Measurements from ENCODE around the gene DOC2A. TPM values are rescaled to one million over a fixed set of nuclear protein-coding genes. Genes with fewer than 3 reads are reported as not detected.

Gene DOC2A
- total and polyA plus RNA-seq, 9 of the 15 experiments (the other 6 are each of a cell fraction or from before 2014, with no cell fraction given): 0.03 to 0.38 (median 0.28) TPM; not detected in 1

GRCh38 chr16:30052671-30053372 is 42.0 kb upstream of the DOC2A start (continued):
- TF ChIP-seq ZNF318 (IDR thresholded peaks at IDR 0.05; ENCODE audit: borderline replicate concordance in 1 of 2, low read depth in 1 of 2) (no peak), RFX7 (CRISPR knock-in tag; IDR thresholded peaks at IDR 0.05) (no peak), YY1 (IDR thresholded peaks at IDR 0.05; ENCODE audit: borderline replicate concordance in 1 of 3, control insufficient read depth in 1 of 3, extremely low read depth in 1 of 3, insufficient read depth in 3 of 3, insufficient read length in 1 of 3, insufficient replicate concordance in 2 of 3, low read depth in 1 of 3, low read length in 2 of 3) (peak in 2 of 3 experiments; percentile 59 to 60), ATF3 (IDR thresholded peaks at IDR 0.05) (peak; percentile 65), ATF3 (CRISPR knock-in tag; conservative IDR thresholded peaks at IDR 0.05) (no peak; the same call in 1 of the 2 replicates), NFRKB (IDR thresholded peaks at IDR 0.05; ENCODE audit: low read depth) (no peak; the same call in 1 of the 2 replicates), ZNF41 (CRISPR knock-in tag; conservative IDR thresholded peaks at IDR 0.05) (no peak), TEAD2 (tag; IDR thresholded peaks at IDR 0.05) (no peak), PHTF2 (CRISPR knock-in tag; IDR thresholded peaks at IDR 0.05) (no peak), PATZ1 (CRISPR knock-in tag; IDR thresholded peaks at IDR 0.05; ENCODE audit: borderline replicate concordance) (no peak), JUN (IDR thresholded peaks at IDR 0.05; ENCODE audit: borderline replicate concordance, low read depth, low read length) (no peak; the same call in 1 of the 2 replicates), JUN (CRISPR knock-in tag; IDR thresholded peaks at IDR 0.05; ENCODE audit: borderline replicate concordance) (no peak), NCOR1 (IDR thresholded peaks at IDR 0.05) (no peak; the same call in 1 of the 2 replicates), FOXP1 (CRISPR knock-in tag; IDR thresholded peaks at IDR 0.05) (peak; percentile 96), MYC (IDR thresholded peaks at IDR 0.05; ENCODE audit: low read depth, low read length) (peak; percentile 61; the same call in 1 of the 2 replicates), MYC (CRISPR knock-in tag; IDR thresholded peaks at IDR 0.05; ENCODE audit: borderline replicate concordance, low read depth) (peak; percentile 49; the same call in 1 of the 2 replicates)
